ENCODE measurements around the gene ZNF576.

ZNF576 gene

DNA sequence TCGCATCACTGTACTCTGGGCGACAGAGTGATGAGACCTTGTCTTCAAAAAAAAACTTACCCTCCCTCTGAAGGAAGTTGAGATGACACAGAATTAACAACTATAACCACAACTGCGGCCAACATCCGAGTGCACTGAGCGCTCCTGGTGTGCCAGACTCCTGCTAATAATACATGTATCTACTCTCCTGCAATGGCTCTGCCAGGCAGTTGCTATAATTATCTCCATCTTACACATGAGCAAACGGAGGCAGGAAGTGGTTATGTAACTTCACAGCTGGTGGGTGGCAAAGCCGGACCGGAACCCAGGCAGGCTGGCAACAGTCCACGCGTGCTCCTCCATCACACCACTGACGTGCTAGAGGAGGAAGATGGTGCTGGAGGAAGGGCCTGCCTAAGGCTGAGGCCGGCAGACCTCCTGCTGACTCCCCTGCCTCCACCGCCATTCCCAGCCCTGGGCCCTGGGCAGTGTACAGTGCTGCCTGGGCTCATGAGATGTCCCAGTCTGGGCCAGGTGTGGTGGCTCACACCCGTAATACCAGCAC is 33.6 kb upstream of the ZNF576 start:
- Histone ChIP-seq H3K9me3 (ENCODE audit: control extremely low read depth in 1 of 5, control insufficient read depth in 4 of 5, insufficient read depth in 2 of 5, low read depth in 1 of 5, low read length in 4 of 5) (no peaks in the 10 kb centered on the region), H3K27ac (ENCODE audit: insufficient read depth in 1 of 2, low read depth in 1 of 2, low read length in 2 of 2, poor library complexity in 1 of 2, severe bottlenecking in 2 of 2) (peak overlapping the region; percentile 72 to 77), H3K4me1 (ENCODE audit: control extremely low read depth in 1 of 4, control insufficient read depth in 4 of 4, insufficient read depth in 4 of 4, low read length in 3 of 4) (peaks cover 7 to 46% (median 38%) of the 10 kb centered on the region in 4 experiments), H3K27me3 (replicated peaks in 2 of 5; ENCODE audit: control insufficient read depth in 4 of 5, insufficient read depth in 5 of 5, low read length in 4 of 5) (no peaks in the 10 kb centered on the region), H3K4me3 (ENCODE audit: control insufficient read depth in 1 of 7, extremely low read depth in 1 of 7, insufficient read depth in 4 of 7, low read depth in 2 of 7, low read length in 6 of 7) (no peak overlapping the region), H3K36me3 (ENCODE audit: control insufficient read depth in 4 of 4, insufficient read depth in 4 of 4, low read length in 3 of 4) (peaks cover 0 to 12% (median 5%) of the 10 kb centered on the region in 4 experiments)
- WGBS (ENCODE audit: insufficient coverage): 6% methylated on average over 10 of the region's 14 CpGs
- ChIA-PET CTCF (interaction anchor here (1.2 to 14.5 kb wide), 2 partner anchors 10 to 31 kb away, joined by 3 to 247 read pairs; partner anchors contain the start of genes IRGQ and ZNF576), POLR2A (interaction anchor here (1.2 kb wide), 1 partner anchor 21 kb away, joined by 3 read pairs; no protein-coding TSS in a partner anchor)
- peak; percentile 97 to 100 (median 99) for DNase-seq

GRCh38 chr19:43563816-43564457 is 32.5 kb upstream of the ZNF576 start:
- Histone ChIP-seq H3K4me3 (ENCODE audit: control insufficient read depth in 1 of 7, extremely low read depth in 1 of 7, insufficient read depth in 4 of 7, low read depth in 2 of 7, low read length in 6 of 7) (no peak overlapping the region), H3K36me3 (ENCODE audit: control insufficient read depth in 4 of 4, insufficient read depth in 4 of 4, low read length in 3 of 4) (peaks cover 0 to 9% (median 2%) of the 10 kb centered on the region in 4 experiments), H3K4me1 (ENCODE audit: control extremely low read depth in 1 of 4, control insufficient read depth in 4 of 4, insufficient read depth in 4 of 4, low read length in 3 of 4) (peaks cover 7 to 46% (median 38%) of the 10 kb centered on the region in 4 experiments), H3K9me3 (ENCODE audit: control extremely low read depth in 1 of 5, control insufficient read depth in 4 of 5, insufficient read depth in 2 of 5, low read depth in 1 of 5, low read length in 4 of 5) (no peaks in the 10 kb centered on the region), H3K27me3 (replicated peaks in 2 of 5; ENCODE audit: control insufficient read depth in 4 of 5, insufficient read depth in 5 of 5, low read length in 4 of 5) (no peaks in the 10 kb centered on the region), H3K27ac (ENCODE audit: insufficient read depth in 1 of 2, low read depth in 1 of 2, low read length in 2 of 2, poor library complexity in 1 of 2, severe bottlenecking in 2 of 2) (peak overlapping the region in 1 of 2 experiments; percentile 77)
- 95% methylated on average over 10 of the region's 10 CpGs for WGBS (ENCODE audit: insufficient coverage)
- ChIA-PET POLR2A (no interaction called here), CTCF (interaction anchor here (0.9 to 14.5 kb wide), 4 partner anchors 9 to 30 kb away, joined by 3 to 247 read pairs (median 5); partner anchors contain the start of genes IRGQ, ZNF575 and ZNF576)
- DNase-seq: peak in 2 of 3 donors; percentile 49 to 59

DNA sequence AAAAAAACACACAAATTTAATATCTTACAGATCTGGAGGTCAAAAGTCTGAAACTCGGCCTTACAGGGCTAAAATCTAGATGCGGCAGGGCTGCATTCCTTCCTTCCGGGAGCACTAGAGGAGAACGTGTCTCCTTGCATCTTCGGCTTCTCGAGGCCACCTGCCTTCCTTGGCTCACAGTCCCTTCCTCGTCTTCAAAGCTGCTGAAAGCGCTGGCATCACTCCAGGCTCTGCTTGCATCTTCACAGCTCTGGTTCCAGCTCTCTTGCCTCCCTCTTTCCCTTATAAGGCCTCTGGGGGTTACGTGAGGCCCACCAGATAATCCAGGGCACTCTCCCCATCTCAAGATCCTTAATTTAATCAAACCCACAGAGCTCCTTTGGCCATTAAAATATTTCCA is 31.6 kb upstream of the ZNF576 start:
- no peak overlapping the region for H3K27ac ChIP-seq (ENCODE audit: insufficient read depth in 1 of 2, low read depth in 1 of 2, low read length in 2 of 2, poor library complexity in 1 of 2, severe bottlenecking in 2 of 2)
- no peak overlapping the region for H3K4me3 ChIP-seq (ENCODE audit: control insufficient read depth in 1 of 7, extremely low read depth in 1 of 7, insufficient read depth in 4 of 7, low read depth in 2 of 7, low read length in 6 of 7)
- 46% methylated on average over 9 of the region's 9 CpGs for WGBS (ENCODE audit: insufficient coverage)
- no peaks in the 10 kb centered on the region for H3K27me3 ChIP-seq (replicated peaks in 2 of 5; ENCODE audit: control insufficient read depth in 4 of 5, insufficient read depth in 5 of 5, low read length in 4 of 5)
- peaks cover 0 to 9% (median under 1%) of the 10 kb centered on the region in 4 experiments for H3K36me3 ChIP-seq (ENCODE audit: control insufficient read depth in 4 of 4, insufficient read depth in 4 of 4, low read length in 3 of 4)
- H3K4me1 ChIP-seq (ENCODE audit: control extremely low read depth in 1 of 4, control insufficient read depth in 4 of 4, insufficient read depth in 4 of 4, low read length in 3 of 4): peaks cover 7 to 47% (median 40%) of the 10 kb centered on the region in 4 experiments
- no peaks in the 10 kb centered on the region for H3K9me3 ChIP-seq (ENCODE audit: control extremely low read depth in 1 of 5, control insufficient read depth in 4 of 5, insufficient read depth in 2 of 5, low read depth in 1 of 5, low read length in 4 of 5)
- DNase-seq: peak in 2 of 3 donors; percentile 47 to 50
- POLR2A ChIA-PET: no interaction called here
- CTCF ChIA-PET: interaction anchor here (0.6 to 14.5 kb wide), 9 partner anchors 9 to 117 kb away, joined by 3 to 247 read pairs (median 3); partner anchors contain the start of genes IRGQ, XRCC1 and ZNF576

- POLR2A ChIA-PET: interaction anchor here (0.7 kb wide), 1 partner anchor 65 kb away, joined by 5 read pairs; no protein-coding TSS in a partner anchor
- CTCF ChIA-PET: interaction anchor here (0.7 to 5.2 kb wide), 3 partner anchors 11 to 46 kb away, joined by 3 to 34 read pairs (median 4); no protein-coding TSS in a partner anchor
Measured at GRCh38 chr19:43569657-43570056, 26.7 kb upstream of the ZNF576 start.

DNA sequence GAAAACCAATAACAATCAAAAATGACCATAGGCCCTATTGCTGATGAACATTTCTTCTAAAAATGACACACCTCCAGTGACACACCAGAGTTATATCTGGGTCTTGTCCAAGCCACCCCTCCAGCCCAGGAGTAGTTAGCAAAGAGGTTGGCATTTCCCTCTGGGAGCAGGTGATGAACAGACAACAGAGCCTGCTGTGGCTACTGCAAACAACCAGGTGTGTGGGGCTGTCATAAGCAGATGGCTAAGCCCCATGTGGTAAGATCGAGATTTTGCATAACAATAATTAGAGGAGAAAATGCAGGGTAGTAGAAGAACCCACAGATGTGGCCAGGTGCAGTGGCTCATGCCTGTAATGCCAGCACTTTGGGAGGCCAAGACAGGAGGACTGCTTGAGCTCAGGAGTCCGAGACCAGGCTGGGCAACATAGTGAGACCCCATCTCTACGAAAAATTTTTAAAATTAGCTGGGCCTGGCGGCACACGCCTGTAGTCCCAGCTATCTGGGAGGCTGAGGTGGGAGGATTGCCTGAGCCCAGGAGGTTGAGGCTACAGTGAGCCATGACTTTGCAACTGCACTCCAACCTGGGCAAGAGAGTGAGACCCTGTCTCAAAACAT is 26.1 kb upstream of the ZNF576 start:
- Histone ChIP-seq H3K27me3 (replicated peaks in 2 of 5; ENCODE audit: control insufficient read depth in 4 of 5, insufficient read depth in 5 of 5, low read length in 4 of 5) (no peaks in the 10 kb centered on the region), H3K4me3 (ENCODE audit: control insufficient read depth in 1 of 7, extremely low read depth in 1 of 7, insufficient read depth in 4 of 7, low read depth in 2 of 7, low read length in 6 of 7) (no peak overlapping the region), H3K4me1 (ENCODE audit: control extremely low read depth in 1 of 4, control insufficient read depth in 4 of 4, insufficient read depth in 4 of 4, low read length in 3 of 4) (peaks cover 4 to 18% (median 14%) of the 10 kb centered on the region in 4 experiments), H3K27ac (ENCODE audit: insufficient read depth in 1 of 2, low read depth in 1 of 2, low read length in 2 of 2, poor library complexity in 1 of 2, severe bottlenecking in 2 of 2) (no peak overlapping the region), H3K9me3 (ENCODE audit: control extremely low read depth in 1 of 5, control insufficient read depth in 4 of 5, insufficient read depth in 2 of 5, low read depth in 1 of 5, low read length in 4 of 5) (no peaks in the 10 kb centered on the region), H3K36me3 (ENCODE audit: control insufficient read depth in 4 of 4, insufficient read depth in 4 of 4, low read length in 3 of 4) (peaks cover 0 to 11% (median 0%) of the 10 kb centered on the region in 4 experiments)
- DNase-seq: no peak
- 89% methylated on average over 4 of the region's 5 CpGs for WGBS (ENCODE audit: insufficient coverage)
- CTCF ChIA-PET: interaction anchor here (0.7 to 5.2 kb wide), 5 partner anchors 15 to 47 kb away, joined by 3 to 34 read pairs (median 4); partner anchors contain the start of genes IRGQ and ZNF576
- POLR2A ChIA-PET: no interaction called here

More at GRCh38 chr19:43569657-43570056, 26.7 kb upstream of the ZNF576 start:
- peak in 1 of 3 donors; percentile 57 for DNase-seq
- H3K36me3 ChIP-seq (ENCODE audit: control insufficient read depth in 4 of 4, insufficient read depth in 4 of 4, low read length in 3 of 4): peaks cover 0 to 11% (median 0%) of the 10 kb centered on the region in 4 experiments
- 0% methylated on average over 1 of the region's 5 CpGs for WGBS (ENCODE audit: insufficient coverage)
- H3K27me3 ChIP-seq (replicated peaks in 2 of 5; ENCODE audit: control insufficient read depth in 4 of 5, insufficient read depth in 5 of 5, low read length in 4 of 5): no peaks in the 10 kb centered on the region
- H3K4me1 ChIP-seq (ENCODE audit: control extremely low read depth in 1 of 4, control insufficient read depth in 4 of 4, insufficient read depth in 4 of 4, low read length in 3 of 4): peaks cover 0 to 18% (median 13%) of the 10 kb centered on the region in 4 experiments
- no peaks in the 10 kb centered on the region for H3K9me3 ChIP-seq (ENCODE audit: control extremely low read depth in 1 of 5, control insufficient read depth in 4 of 5, insufficient read depth in 2 of 5, low read depth in 1 of 5, low read length in 4 of 5)
- H3K27ac ChIP-seq (ENCODE audit: insufficient read depth in 1 of 2, low read depth in 1 of 2, low read length in 2 of 2, poor library complexity in 1 of 2, severe bottlenecking in 2 of 2): no peak overlapping the region
- no peak overlapping the region for H3K4me3 ChIP-seq (ENCODE audit: control insufficient read depth in 1 of 7, extremely low read depth in 1 of 7, insufficient read depth in 4 of 7, low read depth in 2 of 7, low read length in 6 of 7)

GRCh38 chr19:43572171-43572588 is 24.2 kb upstream of the ZNF576 start:
- Histone ChIP-seq H3K9me3 (ENCODE audit: control extremely low read depth in 1 of 5, control insufficient read depth in 4 of 5, insufficient read depth in 2 of 5, low read depth in 1 of 5, low read length in 4 of 5) (no peaks in the 10 kb centered on the region), H3K27me3 (replicated peaks in 2 of 5; ENCODE audit: control insufficient read depth in 4 of 5, insufficient read depth in 5 of 5, low read length in 4 of 5) (no peaks in the 10 kb centered on the region), H3K4me1 (ENCODE audit: control extremely low read depth in 1 of 4, control insufficient read depth in 4 of 4, insufficient read depth in 4 of 4, low read length in 3 of 4) (peaks cover 4 to 27% (median 23%) of the 10 kb centered on the region in 4 experiments), H3K36me3 (ENCODE audit: control insufficient read depth in 4 of 4, insufficient read depth in 4 of 4, low read length in 3 of 4) (peaks cover 0 to 11% (median 0%) of the 10 kb centered on the region in 4 experiments), H3K27ac (ENCODE audit: insufficient read depth in 1 of 2, low read depth in 1 of 2, low read length in 2 of 2, poor library complexity in 1 of 2, severe bottlenecking in 2 of 2) (no peak overlapping the region), H3K4me3 (ENCODE audit: control insufficient read depth in 1 of 7, extremely low read depth in 1 of 7, insufficient read depth in 4 of 7, low read depth in 2 of 7, low read length in 6 of 7) (no peak overlapping the region)
- ChIA-PET POLR2A (no interaction called here), CTCF (interaction anchor here (1.1 to 5.2 kb wide), 3 partner anchors 17 to 23 kb away, joined by 3 to 34 read pairs (median 13); partner anchors contain the start of genes IRGQ and ZNF576)
- WGBS (ENCODE audit: insufficient coverage): 100% methylated on average over 3 of the region's 3 CpGs
- no peak for DNase-seq
